Body of pancreas (tissue), 4 donors: Measurements from ENCODE around the gene LRIT1.

ENCODE experiments used
- CTCF ChIP-seq, 7 experiments: fragments of 450-650 bp in 4 of 7; fragments of 200-600 bp in 3 of 7; sonication (generic) in 3 of 7; IDR thresholded peaks; one replicate each; pipeline ENCODE4 v1.5.1; 2016 to 2019; ENCODE audit warnings: antibody characterized with exemption in 7 of 7
- POLR2A ChIP-seq, 3 donors: fragments of 450-650 bp; IDR thresholded peaks; one replicate each; pipeline ENCODE4 v1.6.1; 2016; ENCODE audit warnings: antibody characterized with exemption in 3 of 3, mild to moderate bottlenecking in 2 of 3

GRCh38 chr10:84233940-84234339 is 7.4 kb downstream of the LRIT1 start:
- TF ChIP-seq CTCF (IDR thresholded peaks at IDR 0.05) (no peak), POLR2A (IDR thresholded peaks at IDR 0.05) (no peak)
